GM18519 (cell line): Measurements from ENCODE around the gene TMEM175.

ENCODE experiments used
- ATAC-seq: cut with Tn5 transposase; IDR thresholded peaks from one replicate; pipeline ENCODE4 v1.9.1; 2021; ENCODE audit warnings: mild to moderate bottlenecking, moderate library complexity; ENCODE audit not compliant: unreplicated experiment, low FRiP score

Gene TMEM175

GRCh38 chr4:945274-946102 is 13.2 kb downstream of the TMEM175 start:
- ATAC-seq = no peak

DNA sequence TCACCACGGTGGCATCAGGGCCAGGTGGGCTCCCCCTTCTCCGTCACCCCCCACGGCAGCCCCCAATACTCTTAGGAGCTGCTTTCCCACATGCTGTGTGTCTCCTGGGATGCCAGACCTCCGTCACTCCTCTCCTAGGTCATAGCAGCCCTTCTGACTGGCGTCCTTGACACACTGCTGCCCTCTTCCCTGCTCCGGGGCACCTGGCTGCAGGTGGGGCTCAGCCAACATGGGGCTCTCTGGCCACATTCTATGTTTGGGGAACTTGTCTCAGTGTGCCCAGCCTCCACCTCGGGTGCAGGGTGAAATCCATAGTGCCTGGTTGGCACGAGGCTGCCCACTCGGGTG is 13.8 kb downstream of the TMEM175 start:
- no peak for ATAC-seq

- ATAC-seq = no peak
Measured at GRCh38 chr4:946517-947471, 14.5 kb downstream of the TMEM175 start.

GRCh38 chr4:947491-947971 is 15.3 kb downstream of the TMEM175 start:
- ATAC-seq = no peak

DNA sequence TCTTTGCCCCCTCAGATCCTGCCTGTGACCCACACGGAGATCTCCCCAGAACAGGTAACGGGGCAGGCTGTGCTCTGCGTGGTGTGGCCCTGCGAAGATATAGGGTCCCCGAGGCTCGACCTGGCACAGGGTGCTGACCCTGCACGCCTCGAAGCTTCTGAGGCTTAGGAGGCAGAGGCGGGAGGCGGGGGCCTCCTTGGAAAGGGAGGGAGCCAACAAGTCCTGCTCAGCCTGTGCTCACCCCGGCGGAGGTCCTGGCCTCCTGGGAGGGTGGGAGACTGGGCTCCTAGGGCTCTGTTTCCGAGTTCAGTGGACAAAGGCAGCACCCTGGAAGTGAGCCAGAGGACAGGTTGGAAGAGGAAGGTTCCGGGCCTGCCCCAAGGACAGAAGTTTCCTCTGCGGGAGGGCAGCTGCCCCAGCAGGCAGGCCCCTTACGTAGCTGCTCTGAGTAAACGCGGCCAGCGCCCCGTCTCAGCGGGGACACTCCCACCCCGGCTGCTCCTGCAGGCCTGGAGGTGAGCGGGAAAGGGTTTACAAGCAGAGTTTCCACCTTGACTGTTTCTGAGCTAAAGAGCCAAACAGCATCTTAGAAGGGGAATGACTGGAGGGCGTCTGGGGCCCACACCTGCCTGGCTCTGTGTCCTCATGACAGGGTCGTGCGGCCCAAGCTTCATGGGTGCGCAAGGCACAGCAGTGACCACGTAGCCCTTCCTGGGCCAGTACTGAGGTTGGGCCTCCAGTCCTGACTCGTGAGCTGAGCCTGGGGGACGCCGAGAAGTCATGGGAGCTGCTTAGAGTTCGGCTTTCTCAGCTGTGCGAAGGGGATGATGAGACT is 16.1 kb downstream of the TMEM175 start:
- no peak for ATAC-seq

DNA sequence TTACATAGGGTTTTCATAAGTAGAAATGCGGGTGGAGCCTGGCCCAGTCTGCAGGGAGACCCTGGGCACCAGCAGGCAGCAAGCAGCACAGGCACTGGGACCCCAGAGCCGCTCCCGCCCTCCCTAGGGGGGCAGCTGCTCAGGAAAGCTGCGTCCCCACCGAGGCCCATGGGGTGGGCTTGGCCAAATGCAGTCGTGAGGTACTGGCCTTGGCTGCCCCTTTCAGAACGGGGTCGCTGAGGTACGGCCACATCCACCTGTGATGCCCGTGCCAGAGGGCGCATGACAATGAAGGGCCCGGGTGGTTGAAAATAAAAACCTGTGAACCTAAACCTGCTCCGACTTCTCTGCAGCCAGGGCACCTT is 16.7 kb downstream of the TMEM175 start:
- no peak for ATAC-seq

DNA sequence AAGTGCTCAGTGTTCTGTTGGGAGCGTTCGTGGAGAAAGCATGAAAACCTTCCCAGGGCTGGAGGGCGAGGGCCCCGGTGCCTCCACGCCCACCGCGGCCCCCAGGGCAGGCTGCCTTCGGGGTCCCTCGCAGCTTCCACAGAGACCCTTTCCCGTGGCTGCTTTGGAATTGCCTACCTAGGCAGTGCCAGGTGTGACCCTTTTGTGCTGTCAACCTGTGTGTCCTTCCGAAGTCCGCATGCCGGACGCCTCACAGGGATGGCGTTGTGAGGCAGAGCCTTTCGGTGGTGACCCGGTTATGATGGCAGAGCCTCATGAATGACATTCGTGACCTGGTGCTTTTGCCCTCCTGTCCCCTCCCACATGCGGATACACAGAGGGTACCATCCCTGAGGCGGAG is 17.4 kb downstream of the TMEM175 start:
- no peak for ATAC-seq

DNA sequence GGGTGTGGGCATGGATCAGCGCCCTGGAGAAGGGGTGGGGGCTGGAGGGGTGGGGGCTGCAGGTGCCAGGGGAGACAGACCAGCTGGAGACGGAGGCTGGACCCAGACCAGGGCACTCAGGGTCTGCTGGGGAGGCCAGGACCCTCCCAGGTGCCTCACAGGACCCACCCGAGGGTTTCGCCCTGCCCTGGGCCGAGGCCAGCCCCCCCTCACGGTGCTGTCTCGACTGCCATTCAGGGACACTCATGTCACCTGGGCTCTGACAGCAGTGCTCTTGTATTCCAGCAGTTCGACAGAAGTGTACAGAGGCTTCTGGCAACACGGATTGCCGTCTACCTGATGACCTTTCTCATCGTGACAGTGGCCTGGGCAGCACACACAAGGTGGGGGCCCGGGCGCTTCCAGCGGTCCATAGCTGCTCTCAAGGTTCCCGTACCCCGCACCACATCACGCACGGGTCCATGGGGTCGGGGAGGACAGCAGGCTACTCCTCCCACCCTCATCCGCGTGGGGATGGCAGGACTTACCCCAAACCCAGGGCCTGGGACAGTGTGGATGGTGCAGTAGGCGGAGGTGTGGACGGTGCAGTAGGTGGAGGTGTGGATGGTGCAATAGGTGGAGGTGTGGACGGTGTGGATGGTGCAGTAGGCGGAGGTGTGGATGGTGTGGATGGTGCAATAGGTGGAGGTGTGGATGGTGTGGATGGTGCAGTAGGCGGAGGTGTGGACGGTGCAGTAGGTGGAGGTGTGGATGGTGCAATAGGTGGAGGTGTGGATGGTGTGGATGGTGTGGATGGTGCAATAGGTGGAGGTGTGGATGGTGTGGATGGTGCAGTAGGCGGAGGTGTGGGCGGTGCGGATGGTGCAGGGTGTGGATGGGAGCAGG is 18.1 kb downstream of the TMEM175 start:
- no peak for ATAC-seq

GRCh38 chr4:951186-951585 is 18.9 kb downstream of the TMEM175 start:
- no peak for ATAC-seq

DNA sequence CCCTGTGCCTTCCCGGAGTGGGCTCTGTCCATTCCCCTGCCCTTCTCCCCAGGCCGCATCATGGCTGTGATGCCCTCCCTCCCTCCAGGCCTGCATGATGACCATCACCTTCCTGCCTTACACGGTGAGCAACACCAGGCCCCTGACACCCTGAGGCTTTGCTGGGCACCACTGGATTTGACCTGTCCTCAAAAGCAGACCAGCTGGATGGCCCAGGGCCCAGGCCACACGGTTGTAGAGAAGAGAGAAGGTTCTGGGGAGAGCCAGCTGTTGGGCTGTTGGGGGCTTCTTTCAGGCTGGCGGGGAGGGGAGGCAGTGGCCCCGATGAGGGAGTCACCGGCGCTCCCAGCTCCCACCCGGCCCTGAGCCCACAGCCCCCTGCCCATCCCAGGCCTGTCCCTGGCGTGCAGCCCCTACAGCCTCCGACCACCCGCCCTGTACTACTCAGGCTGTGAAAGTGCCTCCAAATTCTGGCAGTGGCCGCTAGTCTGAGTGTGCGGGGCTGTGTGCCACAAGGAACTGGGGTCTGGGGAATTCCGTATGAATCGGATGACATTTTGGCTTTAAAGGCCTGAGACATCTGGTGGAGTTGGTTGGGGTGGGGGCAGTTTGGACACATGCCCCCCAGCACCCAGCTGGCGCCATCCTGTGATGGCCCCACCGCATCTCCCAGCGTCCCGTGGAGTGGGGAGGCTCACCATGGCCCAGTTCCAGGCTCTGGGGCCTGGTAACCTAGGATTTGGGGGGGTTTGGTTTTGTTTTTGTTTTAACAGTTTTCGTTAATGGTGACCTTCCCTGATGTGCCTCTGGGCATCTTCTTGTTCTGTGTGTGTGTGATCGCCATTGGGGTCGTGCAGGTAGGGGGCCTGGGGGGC is 19.6 kb downstream of the TMEM175 start:
- ATAC-seq = no peak

DNA sequence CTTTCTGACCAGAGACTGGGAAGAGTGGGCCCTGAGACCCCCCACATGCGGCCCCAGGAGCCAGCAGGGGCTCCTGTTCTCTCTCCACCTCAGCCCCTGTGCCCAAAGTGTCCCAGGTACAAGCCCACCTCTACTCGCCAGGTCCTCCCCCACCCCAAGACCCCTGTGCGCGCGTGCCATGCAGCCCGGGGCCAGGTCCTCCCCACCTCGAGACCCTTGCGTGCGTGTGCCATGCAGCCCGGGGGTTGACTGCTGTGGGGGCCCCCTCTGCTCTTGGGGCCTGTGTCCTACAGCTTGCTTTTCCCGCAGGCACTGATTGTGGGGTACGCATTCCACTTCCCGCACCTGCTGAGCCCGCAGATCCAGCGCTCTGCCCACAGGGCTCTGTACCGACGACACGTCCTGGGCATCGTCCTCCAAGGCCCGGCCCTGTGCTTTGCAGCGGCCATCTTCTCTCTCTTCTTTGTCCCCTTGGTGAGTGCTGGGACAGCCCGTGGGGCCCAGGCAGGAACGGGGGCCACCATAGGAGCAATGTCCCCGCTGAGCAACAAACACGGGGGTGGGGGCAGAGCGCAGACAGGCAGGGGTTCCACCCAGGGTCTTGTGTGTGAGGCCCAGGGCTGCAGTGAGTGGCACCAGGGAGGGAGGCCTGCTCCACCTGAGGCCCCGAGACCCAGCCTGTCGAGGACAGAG is 20.8 kb downstream of the TMEM175 start:
- ATAC-seq = no peak

DNA sequence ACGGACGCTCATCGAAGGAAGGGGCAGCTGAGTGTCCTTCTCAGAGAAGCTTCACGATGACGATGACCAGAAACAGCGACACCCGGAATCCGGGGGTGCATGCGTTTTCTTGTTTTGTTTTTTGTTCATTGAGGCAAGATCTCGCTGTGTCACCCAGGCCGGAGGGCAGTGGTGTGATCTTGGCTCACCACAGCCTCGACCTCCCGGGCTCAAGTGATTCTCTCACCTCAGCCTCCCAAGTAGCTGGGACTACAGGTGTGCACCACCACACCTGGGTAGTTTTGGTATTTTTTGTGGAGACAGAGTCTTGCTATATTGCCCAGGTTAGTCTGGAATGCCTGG is 21.3 kb downstream of the TMEM175 start:
- no peak for ATAC-seq

GRCh38 chr4:954211-955020 is 22.2 kb downstream of the TMEM175 start:
- ATAC-seq = no peak

DNA sequence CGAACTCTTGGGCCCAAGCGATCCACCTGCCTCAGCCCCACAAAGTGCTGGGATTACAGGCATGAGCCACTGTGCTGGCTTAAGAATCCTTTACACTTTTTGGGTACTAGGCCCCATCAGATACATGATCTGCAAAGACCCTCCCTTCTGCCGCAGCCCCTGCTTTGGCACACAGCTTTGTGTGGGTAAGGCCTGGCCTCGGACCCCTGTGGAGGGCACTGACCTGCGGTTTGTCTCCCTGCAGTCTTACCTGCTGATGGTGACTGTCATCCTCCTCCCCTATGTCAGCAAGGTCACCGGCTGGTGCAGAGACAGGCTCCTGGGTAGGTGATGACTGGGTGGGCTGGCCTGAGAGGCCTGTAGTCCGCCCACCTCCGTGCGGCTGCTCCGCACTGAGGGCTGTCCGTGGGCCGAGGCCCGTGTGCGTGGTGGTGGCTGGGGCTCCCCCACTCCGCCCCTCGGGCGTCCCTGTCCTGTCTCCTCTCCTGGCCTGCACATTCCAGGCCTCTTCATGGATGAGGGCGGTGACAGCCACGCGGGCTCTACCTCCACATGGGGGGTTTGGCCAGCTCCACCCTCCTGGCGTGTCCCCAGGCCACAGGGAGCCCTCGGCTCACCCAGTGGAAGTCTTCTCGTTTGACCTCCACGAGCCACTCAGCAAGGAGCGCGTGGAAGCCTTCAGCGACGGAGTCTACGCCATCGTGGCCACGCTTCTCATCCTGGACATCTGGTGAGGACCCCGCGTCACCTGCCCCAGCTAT is 23.1 kb downstream of the TMEM175 start:
- no peak for ATAC-seq

GRCh38 chr4:955931-956381 is 23.7 kb downstream of the TMEM175 start:
- no peak for ATAC-seq

- ATAC-seq = no peak
Measured at GRCh38 chr4:956531-957230, 24.4 kb downstream of the TMEM175 start.
